HepG2 (cell line): Measurements from ENCODE around the gene PLXNA3. TPM values are rescaled to one million over a fixed set of nuclear protein-coding genes. Genes with fewer than 3 reads are reported as not detected.

Source experiments
- ATAC-seq: fragments of 200-7000 bp; cut with Tn5 transposase; 3 replicates; pipeline ENCODE4 v1.9.1; 2020; ENCODE audit warnings: mild to moderate bottlenecking, moderate library complexity
- BruUV-seq: library from RNA; stranded (reverse); fragments of 400-500 nt; replicated peaks from 2 replicates; lab custom pipeline; 2021; lab: Mats Ljungman, UMichigan
- CTCF ChIA-PET: fragments of 300-600 bp; formaldehyde crosslinking; extraction: SDS; loops from one replicate; lab custom pipeline; 2021; ENCODE audit warnings: low total read pairs, inconsistent platforms, low intra/inter-chr PET ratio; lab: Yijun Ruan, JAX
- POLR2A ChIA-PET: fragments of 350-600 bp; sonication (Branson Sonifier 250); formaldehyde crosslinking; loops from one replicate; lab custom pipeline; 2020; ENCODE audit warnings: antibody characterized with exemption, inconsistent platforms; lab: Yijun Ruan, JAX
- DNase-seq: peaks from one replicate; pipeline ENCODE4 v3.0.0-alpha.2; 2015; ENCODE audit warnings: low spot score
- FAIRE-seq: peaks from 3 replicates; lab custom pipeline; 2011; peaks lifted over from hg19 to GRCh38; lab: Jason Lieb, UNC
- H2AFZ ChIP-seq: one replicate; pipeline ENCODE4 v1.6.1; 2011; ENCODE audit warnings: low read length, inconsistent platforms
- H3K27ac ChIP-seq: fragments of 300-600 bp; 3 replicates; pipeline ENCODE4 v1.8.0; 2011; ENCODE audit warnings: mixed run types, mild to moderate bottlenecking, mixed read lengths, low read length, inconsistent platforms; ENCODE audit not compliant: insufficient read depth; ENCODE audit errors: extremely low read length
- H3K27me3 ChIP-seq, 2 experiments: fragments of 200-600 bp in 1 of 2; 2 replicates in 1 of 2; 3 replicates in 1 of 2; pipeline versions ENCODE4 v1.6.0 to v1.8.0; 2011; ENCODE audit warnings: low read length in 2 of 2, mild to moderate bottlenecking in 2 of 2, moderate library complexity in 2 of 2, inconsistent platforms in 1 of 2; ENCODE audit not compliant: insufficient read depth in 2 of 2, control insufficient read depth in 1 of 2
- H3K36me3 ChIP-seq, 2 experiments: fragments of 200-600 bp in 1 of 2; replicated peaks in 1 of 2; 2 replicates in 1 of 2; 3 replicates in 1 of 2; pipeline versions ENCODE4 v1.5.1 to v1.8.0; 2011; ENCODE audit warnings: low read length in 2 of 2, inconsistent platforms in 1 of 2; ENCODE audit not compliant: insufficient read depth in 2 of 2, control insufficient read depth in 1 of 2
- H3K4me1 ChIP-seq: 2 replicates; pipeline ENCODE4 v1.5.1; 2012; ENCODE audit warnings: low read length, inconsistent platforms; ENCODE audit not compliant: insufficient read depth
- H3K4me2 ChIP-seq: 2 replicates; pipeline ENCODE4 v1.6.0; 2011; ENCODE audit warnings: low read depth, low read length, inconsistent platforms
- H3K4me3 ChIP-seq, 3 experiments: fragments of 200-600 bp in 1 of 3; sonication (generic), shearing (Covaris generic) in 1 of 3; replicated peaks in 1 of 3; 2 replicates each; pipeline ENCODE4 v1.5.1; 2011 to 2016; ENCODE audit warnings: low read length in 3 of 3, inconsistent platforms in 2 of 3, low read depth in 2 of 3, mild to moderate bottlenecking in 2 of 3, control low read depth in 1 of 3, mixed read lengths in 1 of 3; ENCODE audit not compliant: insufficient read depth in 1 of 3
- H3K79me2 ChIP-seq: one replicate; pipeline ENCODE4 v1.6.1; 2011; ENCODE audit warnings: low read length, inconsistent platforms; ENCODE audit not compliant: insufficient read depth
- H3K9ac ChIP-seq: 2 replicates; pipeline ENCODE4 v1.6.0; 2011; ENCODE audit warnings: mild to moderate bottlenecking, low read depth, low read length, inconsistent platforms; ENCODE audit not compliant: insufficient read depth
- H3K9me3 ChIP-seq: 2 replicates; pipeline ENCODE4 v1.5.1; 2012; ENCODE audit warnings: mild to moderate bottlenecking, low read length
- H4K20me1 ChIP-seq: 2 replicates; pipeline ENCODE4 v1.6.0; 2011; ENCODE audit warnings: inconsistent platforms, mild to moderate bottlenecking, low read length, moderate library complexity; ENCODE audit not compliant: insufficient read depth
- DZIP1 ChIP-seq: sonication (generic); formaldehyde crosslinking; IDR thresholded peaks from 2 replicates; pipeline ENCODE4 v1.5.0; 2020; ENCODE audit warnings: mild to moderate bottlenecking, missing genetic modification reagents
- EEA1 ChIP-seq: sonication (generic); formaldehyde crosslinking; IDR thresholded peaks from 2 replicates; pipeline ENCODE4 v1.5.1; 2020; ENCODE audit warnings: mild to moderate bottlenecking, missing genetic modification reagents, borderline replicate concordance
- EP300 ChIP-seq, 3 experiments: sonication (generic) in 1 of 3; formaldehyde crosslinking in 1 of 3; IDR thresholded peaks; 2 replicates each; pipeline versions ENCODE4 v1.5.1 to v1.6.1; 2011 to 2020; ENCODE audit warnings: low read depth in 2 of 3, low read length in 2 of 3, borderline replicate concordance in 1 of 3, improper control_type of control experiment in 1 of 3, mild to moderate bottlenecking in 1 of 3, missing genetic modification reagents in 1 of 3, moderate library complexity in 1 of 3
- HMGXB3 ChIP-seq: sonication (generic); formaldehyde crosslinking; IDR thresholded peaks from 2 replicates; pipeline ENCODE4 v1.4.0; 2020; ENCODE audit warnings: missing genetic modification reagents, borderline replicate concordance
- MBD4 ChIP-seq: IDR thresholded peaks from 2 replicates; pipeline ENCODE4 v1.6.1; 2012; ENCODE audit warnings: low read length, inconsistent platforms, borderline replicate concordance
- PBX3 ChIP-seq: sonication (generic); formaldehyde crosslinking; IDR thresholded peaks from 2 replicates; pipeline ENCODE4 v1.8.1; 2023; ENCODE audit warnings: missing genetic modification reagents, inconsistent platforms, borderline replicate concordance
- SYNCRIP ChIP-seq: fragments of 200-400 bp; formaldehyde crosslinking; IDR thresholded peaks from 2 replicates; pipeline ENCODE4 v1.6.1; 2018; ENCODE audit warnings: mild to moderate bottlenecking, low read depth, low read length; ENCODE audit not compliant: insufficient read depth
- TBX3 ChIP-seq: fragments of 450-650 bp; IDR thresholded peaks from 2 replicates; pipeline ENCODE4 v1.6.1; 2017; ENCODE audit warnings: antibody characterized with exemption, mild to moderate bottlenecking, inconsistent platforms, borderline replicate concordance
- THYN1 ChIP-seq: sonication (generic); formaldehyde crosslinking; IDR thresholded peaks from 2 replicates; pipeline ENCODE4 v1.8.1; 2023; ENCODE audit warnings: low read depth, mild to moderate bottlenecking, moderate library complexity, missing genetic modification reagents, borderline replicate concordance
- XRCC5 ChIP-seq: fragments of 200-400 bp; formaldehyde crosslinking; optimal IDR thresholded peaks from 2 replicates; pipeline ENCODE3; 2017; ENCODE audit warnings: mild to moderate bottlenecking, low read length
- ZKSCAN8 ChIP-seq: IDR thresholded peaks from 2 replicates; pipeline ENCODE4 v1.6.1; 2016; ENCODE audit warnings: borderline replicate concordance, missing genetic modification reagents, missing compliant biosample characterization
- ZNF543 ChIP-seq: sonication (generic); formaldehyde crosslinking; IDR thresholded peaks from 2 replicates; pipeline ENCODE4 v1.4.0; 2020; ENCODE audit warnings: mild to moderate bottlenecking, missing genetic modification reagents
- ZNF576 ChIP-seq: sonication (generic); formaldehyde crosslinking; IDR thresholded peaks from 2 replicates; pipeline ENCODE4 v1.4.0; 2020; ENCODE audit warnings: mild to moderate bottlenecking, missing genetic modification reagents
- WGBS: methylation state at CpG from one replicate; pipeline ENCODE4 v1.1.6; 2017; ENCODE audit warnings: low lambda C conversion rate; 5-methylcytosine and 5-hydroxymethylcytosine counted together
- in situ Hi-C: cut with HindIII; loops from 2 replicates; pipeline ENCODE4 v1.10.0; 2017; ENCODE audit warnings: low pct_unique_long_range_greater_than_20kb; ENCODE audit not compliant: extremely low pct_ligation_motif_present
- intact Hi-C: fragments of 100-400 bp; cut with micrococcal nuclease; formaldehyde crosslinking; loops from one replicate; pipeline ENCODE4 v1.10.0; 2022; ENCODE audit not compliant: unreplicated experiment
- polyA plus RNA-seq, 8 experiments: library from polyadenylated mRNA; depleted of rRNA in 3 of 8; stranded (reverse) in 7 of 8; unstranded in 1 of 8; fragments of >200 nt; fragmentation: Illumina TruSeq in 4 of 8; extraction: Trizol in 4 of 8; gene quantifications; 2 replicates each; pipeline versions ENCODE4 v1.2.1 to v1.2.3, GENCODE V29; 2011 to 2016; ENCODE audit warnings: low read depth in 4 of 8, missing spikeins in 1 of 8, mixed read lengths in 1 of 8; ENCODE audit not compliant: insufficient read depth in 1 of 8
- total RNA-seq, 5 experiments: library from RNA; depleted of rRNA; stranded (reverse); fragments of >200 nt; fragmentation: Illumina TruSeq; extraction: Trizol; gene quantifications; 2 replicates each; pipeline ENCODE4 v1.2.3, GENCODE V29; 2016; ENCODE audit warnings: low read depth in 1 of 5

PLXNA3 gene
- total and polyA plus RNA-seq, 2 of the 13 experiments (the other 11 are each of a cell fraction or from before 2014, with no cell fraction given), result 5.8 to 20.6 TPM

GRCh38 chrX:154488336-154489075 is 30.4 kb downstream of the PLXNA3 start:
- Histone ChIP-seq H3K27ac (no peak overlapping the region), H2AFZ (no peak overlapping the region), H3K4me3 (no peak overlapping the region), H3K36me3 (no peaks in the 10 kb centered on the region; a peak in 1 of 5 replicates), H3K9ac (no peak overlapping the region), H3K4me2 (no peak overlapping the region), H3K4me1 (peaks cover 27% of the 10 kb centered on the region), H3K79me2 (no peaks in the 10 kb centered on the region), H4K20me1 (no peaks in the 10 kb centered on the region), H3K27me3 (no peaks in the 10 kb centered on the region), H3K9me3 (no peaks in the 10 kb centered on the region)
- no TSS peak for BruUV-seq
- ChIA-PET CTCF (no interaction called here), POLR2A (interaction anchor here (2.7 to 3.2 kb wide), 4 partner anchors 28 to 90 kb away, joined by 13 to 31 read pairs (median 18); partner anchors contain the start of genes FAM3A and RPL10)
- in situ Hi-C loops (no loop called here), intact Hi-C loops (no loop called here)
- no peak for DNase-seq
- ATAC-seq, result no peak
- WGBS, result no CpG with 5 or more reads among the region's 20 CpGs
- no peak for FAIRE-seq
- TF ChIP-seq EEA1 (CRISPR knock-in tag) (no peak), SYNCRIP (no peak), MBD4 (no peak), DZIP1 (CRISPR knock-in tag) (no peak), THYN1 (CRISPR knock-in tag) (no peak), ZNF543 (CRISPR knock-in tag) (no peak), HMGXB3 (no peak), ZNF576 (CRISPR knock-in tag) (no peak), PBX3 (CRISPR knock-in tag) (no peak), XRCC5 (no peak), EP300 (IDR thresholded peaks at IDR 0.05; ENCODE audit: low read depth in 2 of 2, low read length in 2 of 2) (no peak), EP300 (CRISPR knock-in tag; IDR thresholded peaks at IDR 0.05; ENCODE audit: borderline replicate concordance) (no peak), TBX3 (no peak), ZKSCAN8 (no peak)
